Fibroblast of pulmonary artery (primary cell): ENCODE measurements around the gene ABTB2.
A peak's percentile ranks its signal among the peaks of the same experiment; 100 is the strongest.

ENCODE experiments used
- DNase-seq: peaks from one replicate; pipeline ENCODE4 v3.0.0-alpha.2; 2010; ENCODE audit warnings: low read depth
- H3K4me3 ChIP-seq: replicated peaks from 2 replicates; pipeline ENCODE4 v1.5.1; 2011; ENCODE audit warnings: low read depth, mild to moderate bottlenecking, control low read depth, low read length, moderate library complexity
- TF ChIP-seq, protein P1 (sequence below): IDR thresholded peaks from 2 replicates; pipeline ENCODE4 v1.5.1; 2011; ENCODE audit warnings: mild to moderate bottlenecking, control low read depth, low read length, inconsistent platforms; ENCODE audit errors: missing control alignments

Gene ABTB2

DNA sequence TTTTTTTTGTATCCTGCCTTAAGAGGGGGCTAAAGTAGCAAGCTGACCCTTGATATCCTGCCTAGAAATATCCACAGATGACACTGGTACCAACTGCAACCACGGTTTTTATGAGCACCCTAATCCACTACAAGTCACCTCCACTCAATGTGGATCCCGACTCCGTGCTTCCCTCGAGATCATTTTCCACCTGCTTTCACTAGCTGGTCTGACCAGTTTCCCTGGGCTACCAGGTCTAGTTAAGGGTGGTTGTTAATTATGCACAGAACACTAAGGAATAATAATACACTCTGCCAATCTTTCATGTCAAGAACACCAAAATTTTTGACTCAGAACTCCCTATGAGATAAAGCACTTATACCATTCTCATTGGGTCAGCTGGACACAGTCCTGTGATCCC, 82.3 kb downstream of the ABTB2 start:
- no peak for DNase-seq
- no peak overlapping the region for H3K4me3 ChIP-seq
- TF ChIP-seq, protein P1, sequence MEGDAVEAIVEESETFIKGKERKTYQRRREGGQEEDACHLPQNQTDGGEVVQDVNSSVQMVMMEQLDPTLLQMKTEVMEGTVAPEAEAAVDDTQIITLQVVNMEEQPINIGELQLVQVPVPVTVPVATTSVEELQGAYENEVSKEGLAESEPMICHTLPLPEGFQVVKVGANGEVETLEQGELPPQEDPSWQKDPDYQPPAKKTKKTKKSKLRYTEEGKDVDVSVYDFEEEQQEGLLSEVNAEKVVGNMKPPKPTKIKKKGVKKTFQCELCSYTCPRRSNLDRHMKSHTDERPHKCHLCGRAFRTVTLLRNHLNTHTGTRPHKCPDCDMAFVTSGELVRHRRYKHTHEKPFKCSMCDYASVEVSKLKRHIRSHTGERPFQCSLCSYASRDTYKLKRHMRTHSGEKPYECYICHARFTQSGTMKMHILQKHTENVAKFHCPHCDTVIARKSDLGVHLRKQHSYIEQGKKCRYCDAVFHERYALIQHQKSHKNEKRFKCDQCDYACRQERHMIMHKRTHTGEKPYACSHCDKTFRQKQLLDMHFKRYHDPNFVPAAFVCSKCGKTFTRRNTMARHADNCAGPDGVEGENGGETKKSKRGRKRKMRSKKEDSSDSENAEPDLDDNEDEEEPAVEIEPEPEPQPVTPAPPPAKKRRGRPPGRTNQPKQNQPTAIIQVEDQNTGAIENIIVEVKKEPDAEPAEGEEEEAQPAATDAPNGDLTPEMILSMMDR = no peak

DNA sequence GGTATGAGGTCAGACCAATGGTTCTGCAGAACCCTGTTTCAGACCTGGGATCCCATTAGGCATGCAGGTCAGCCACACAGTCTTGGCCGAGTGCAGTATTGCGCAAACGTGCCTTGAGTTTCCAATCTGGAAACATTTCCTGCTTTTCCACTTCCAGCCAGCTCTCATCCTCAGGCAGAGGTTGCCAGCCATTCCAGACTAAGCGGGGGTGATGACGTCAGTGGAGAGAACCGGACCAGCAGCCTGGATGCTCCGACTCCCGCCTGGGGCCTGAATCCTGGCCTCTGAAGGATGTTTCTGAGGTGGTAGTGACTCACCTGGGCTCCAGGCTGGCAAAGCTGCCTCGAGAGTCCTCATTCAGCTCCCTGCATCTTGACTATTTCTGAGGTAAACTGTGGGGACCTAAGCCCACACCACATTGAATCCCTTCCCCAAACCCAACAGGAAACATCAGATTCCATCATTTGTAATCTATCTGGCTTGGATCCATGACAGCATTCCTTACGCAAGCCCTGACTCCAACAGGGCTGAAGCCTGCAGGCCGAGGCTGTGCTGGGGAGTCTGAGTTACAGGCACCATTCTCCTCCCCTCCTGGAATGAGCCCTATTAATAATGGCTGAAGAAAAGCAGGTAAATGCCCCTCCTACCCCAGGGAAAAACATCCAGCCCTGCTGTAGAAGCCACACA, 83.0 kb downstream of the ABTB2 start:
- H3K4me3 ChIP-seq = no peak overlapping the region
- DNase-seq = peak; percentile 99
- TF ChIP-seq, protein P1 = no peak

DNA sequence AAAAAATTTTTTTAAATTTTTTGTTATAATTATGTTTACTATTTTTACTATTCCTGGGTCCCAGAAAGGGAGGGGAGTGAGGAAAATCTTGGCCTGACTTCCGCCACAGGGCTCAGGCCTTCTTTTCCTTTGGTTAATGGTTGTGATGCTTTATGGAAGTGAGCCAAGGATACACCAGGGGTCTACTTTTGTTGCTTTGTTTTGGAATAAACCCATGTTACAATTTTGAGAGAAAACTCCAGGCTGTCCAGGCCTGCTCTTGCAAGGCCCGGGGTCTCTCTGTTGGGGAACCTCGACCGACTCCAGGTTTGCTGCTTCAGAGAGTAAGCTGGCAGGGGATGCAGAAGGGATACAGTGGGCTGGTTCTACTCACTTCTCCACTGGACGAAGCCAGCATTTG, 84.7 kb downstream of the ABTB2 start:
- TF ChIP-seq, protein P1 = no peak
- no peak for DNase-seq
- no peak overlapping the region for H3K4me3 ChIP-seq

DNA sequence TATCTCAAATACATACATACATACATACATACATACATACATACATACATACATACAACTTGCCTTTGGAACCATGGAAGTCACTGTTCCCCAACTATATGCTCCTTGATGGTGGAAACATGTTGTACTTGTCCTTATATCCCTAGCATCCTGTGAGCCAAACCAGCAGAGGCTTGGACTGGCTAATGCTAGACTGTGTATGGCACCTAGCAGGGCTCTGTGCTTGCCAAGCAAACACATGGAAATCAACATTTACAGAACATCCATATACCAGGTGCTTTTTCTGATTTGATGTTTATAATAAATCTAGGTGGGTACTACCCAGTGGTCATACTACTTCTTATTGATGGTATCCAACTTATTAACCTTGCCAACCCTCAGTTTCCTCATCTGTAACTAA, 86.1 kb downstream of the ABTB2 start:
- DNase-seq = no peak
- TF ChIP-seq, protein P1 = no peak
- H3K4me3 ChIP-seq = no peak overlapping the region

DNA sequence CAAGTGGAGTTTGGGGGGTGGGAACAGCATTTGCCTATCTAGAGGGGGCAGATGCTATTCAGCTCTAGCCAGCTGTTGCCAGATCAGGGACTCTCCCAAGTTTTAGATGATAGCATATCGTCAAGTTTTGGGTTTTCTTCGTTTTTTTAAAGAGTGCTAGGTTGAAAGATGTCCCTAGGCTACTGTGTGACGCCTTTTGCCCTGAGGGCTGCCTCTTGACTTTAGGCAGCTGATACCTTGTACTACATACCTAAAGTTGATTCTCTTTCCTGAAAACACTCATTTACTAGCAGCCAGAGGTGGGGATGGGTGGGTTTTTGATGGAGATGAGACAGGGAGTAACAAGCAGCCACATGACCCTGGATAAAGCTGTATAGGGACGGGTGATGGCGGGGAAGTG, 87.1 kb downstream of the ABTB2 start:
- H3K4me3 ChIP-seq = no peak overlapping the region
- no peak for DNase-seq
- TF ChIP-seq, protein P1 = no peak

DNA sequence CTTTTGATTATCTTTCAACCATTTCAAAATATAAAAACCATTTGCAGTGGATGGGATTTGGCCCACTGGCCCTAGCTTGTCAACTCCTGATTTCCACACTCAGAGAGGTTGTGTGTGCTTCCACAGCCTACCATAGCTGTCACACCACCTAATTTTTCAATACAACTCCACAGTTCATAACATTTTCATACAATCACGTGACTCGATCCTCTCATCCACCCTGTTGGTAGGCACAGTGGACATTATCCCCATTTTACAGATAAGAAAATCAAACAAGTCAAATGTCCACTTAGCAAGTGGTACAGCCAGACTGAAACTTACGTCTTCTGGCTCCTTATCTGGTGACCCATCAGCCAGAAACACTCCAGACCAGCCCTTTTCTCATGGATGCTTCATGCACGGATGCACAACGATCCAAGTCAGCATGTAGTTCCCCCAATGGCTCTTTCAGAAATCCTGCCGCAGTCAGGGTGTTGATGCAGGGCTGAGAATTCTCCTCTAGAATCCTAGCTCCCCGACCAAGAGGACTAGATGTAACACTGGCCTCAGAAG, 88.0 kb downstream of the ABTB2 start:
- no peak for DNase-seq
- TF ChIP-seq, protein P1 = no peak
- no peak overlapping the region for H3K4me3 ChIP-seq

DNA sequence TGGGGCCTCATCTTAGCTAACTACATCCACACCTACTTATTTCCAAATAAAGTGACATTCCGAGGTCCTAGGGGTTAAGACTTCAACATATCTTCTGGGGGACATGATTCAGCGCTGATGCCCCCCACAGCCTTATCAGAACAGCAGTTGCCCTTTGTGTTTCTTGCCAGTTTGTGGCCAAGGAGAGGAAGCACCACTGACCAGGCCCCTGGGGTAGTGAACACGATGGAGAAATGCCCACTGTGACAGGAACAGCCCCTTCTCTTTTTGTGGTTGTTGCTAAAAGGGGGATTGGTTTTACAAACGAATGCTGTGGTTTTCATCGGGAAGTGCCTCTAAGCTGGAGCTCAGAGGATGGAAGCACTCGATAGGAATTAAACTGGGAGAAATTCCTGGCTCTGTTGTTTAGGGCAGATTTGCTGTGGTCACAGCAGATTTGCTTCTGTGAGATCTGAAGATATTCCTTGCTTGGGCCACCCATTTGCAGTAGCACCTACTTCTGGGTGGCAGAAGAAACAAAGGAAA, 88.8 kb downstream of the ABTB2 start:
- no peak overlapping the region for H3K4me3 ChIP-seq
- no peak for DNase-seq
- TF ChIP-seq, protein P1 = no peak
